ENCODE measurements around the gene PLEKHM3. TPM values are rescaled to one million over a fixed set of nuclear protein-coding genes. Genes with fewer than 3 reads are reported as not detected.

PLEKHM3 gene
- total and polyA plus RNA-seq, 2 of the 13 experiments (the other 11 are each of a cell fraction or from before 2014, with no cell fraction given), result 4.5 to 4.7 TPM

GRCh38 chr2:207848545-207848928 is 176.8 kb downstream of the PLEKHM3 start (continued):
- TF ChIP-seq SNAPC5 (CRISPR knock-in tag; IDR thresholded peaks at IDR 0.05; ENCODE audit: borderline replicate concordance), result no peak
- TF ChIP-seq SRSF9 (IDR thresholded peaks at IDR 0.05; ENCODE audit: borderline replicate concordance, insufficient read depth, low read depth, low read length, poor library complexity, severe bottlenecking), result no peak
- TF ChIP-seq TFDP1 (CRISPR knock-in tag; IDR thresholded peaks at IDR 0.05; ENCODE audit: borderline replicate concordance), result no peak
- TF ChIP-seq, protein P1, sequence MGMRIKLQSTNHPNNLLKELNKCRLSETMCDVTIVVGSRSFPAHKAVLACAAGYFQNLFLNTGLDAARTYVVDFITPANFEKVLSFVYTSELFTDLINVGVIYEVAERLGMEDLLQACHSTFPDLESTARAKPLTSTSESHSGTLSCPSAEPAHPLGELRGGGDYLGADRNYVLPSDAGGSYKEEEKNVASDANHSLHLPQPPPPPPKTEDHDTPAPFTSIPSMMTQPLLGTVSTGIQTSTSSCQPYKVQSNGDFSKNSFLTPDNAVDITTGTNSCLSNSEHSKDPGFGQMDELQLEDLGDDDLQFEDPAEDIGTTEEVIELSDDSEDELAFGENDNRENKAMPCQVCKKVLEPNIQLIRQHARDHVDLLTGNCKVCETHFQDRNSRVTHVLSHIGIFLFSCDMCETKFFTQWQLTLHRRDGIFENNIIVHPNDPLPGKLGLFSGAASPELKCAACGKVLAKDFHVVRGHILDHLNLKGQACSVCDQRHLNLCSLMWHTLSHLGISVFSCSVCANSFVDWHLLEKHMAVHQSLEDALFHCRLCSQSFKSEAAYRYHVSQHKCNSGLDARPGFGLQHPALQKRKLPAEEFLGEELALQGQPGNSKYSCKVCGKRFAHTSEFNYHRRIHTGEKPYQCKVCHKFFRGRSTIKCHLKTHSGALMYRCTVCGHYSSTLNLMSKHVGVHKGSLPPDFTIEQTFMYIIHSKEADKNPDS (CRISPR knock-in tag; IDR thresholded peaks at IDR 0.05), result no peak
- TF ChIP-seq, protein P2, sequence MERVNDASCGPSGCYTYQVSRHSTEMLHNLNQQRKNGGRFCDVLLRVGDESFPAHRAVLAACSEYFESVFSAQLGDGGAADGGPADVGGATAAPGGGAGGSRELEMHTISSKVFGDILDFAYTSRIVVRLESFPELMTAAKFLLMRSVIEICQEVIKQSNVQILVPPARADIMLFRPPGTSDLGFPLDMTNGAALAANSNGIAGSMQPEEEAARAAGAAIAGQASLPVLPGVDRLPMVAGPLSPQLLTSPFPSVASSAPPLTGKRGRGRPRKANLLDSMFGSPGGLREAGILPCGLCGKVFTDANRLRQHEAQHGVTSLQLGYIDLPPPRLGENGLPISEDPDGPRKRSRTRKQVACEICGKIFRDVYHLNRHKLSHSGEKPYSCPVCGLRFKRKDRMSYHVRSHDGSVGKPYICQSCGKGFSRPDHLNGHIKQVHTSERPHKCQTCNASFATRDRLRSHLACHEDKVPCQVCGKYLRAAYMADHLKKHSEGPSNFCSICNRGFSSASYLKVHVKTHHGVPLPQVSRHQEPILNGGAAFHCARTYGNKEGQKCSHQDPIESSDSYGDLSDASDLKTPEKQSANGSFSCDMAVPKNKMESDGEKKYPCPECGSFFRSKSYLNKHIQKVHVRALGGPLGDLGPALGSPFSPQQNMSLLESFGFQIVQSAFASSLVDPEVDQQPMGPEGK (CRISPR knock-in tag; IDR thresholded peaks at IDR 0.05), result peak; percentile 38; the same call in 1 of the 2 replicates
- no peak for TF ChIP-seq HDAC1 (CRISPR knock-in tag; IDR thresholded peaks at IDR 0.05)
- TF ChIP-seq KDM6A (CRISPR knock-in tag; IDR thresholded peaks at IDR 0.05; ENCODE audit: low read depth), result 0 out of 2 replicates have a peak, but pooled peaks have one; percentile 37
- TF ChIP-seq PCBP1 (IDR thresholded peaks at IDR 0.05; ENCODE audit: borderline replicate concordance, low read depth, low read length), result no peak
- no peak for TF ChIP-seq ZNF746 (CRISPR knock-in tag; IDR thresholded peaks at IDR 0.05)
- TF ChIP-seq ZNF724P (CRISPR knock-in tag; IDR thresholded peaks at IDR 0.05; ENCODE audit: borderline replicate concordance), result no peak
- no peak; the same call in 1 of the 2 replicates for TF ChIP-seq SAP130 (CRISPR knock-in tag; IDR thresholded peaks at IDR 0.05; ENCODE audit: low read depth)
- no peak for TF ChIP-seq ZNF878 (CRISPR knock-in tag; IDR thresholded peaks at IDR 0.05)
- no peak for TF ChIP-seq FOXC1 (CRISPR knock-in tag; IDR thresholded peaks at IDR 0.05; ENCODE audit: borderline replicate concordance)
- peak; percentile 79 for TF ChIP-seq FOXA3 (CRISPR knock-in tag; IDR thresholded peaks at IDR 0.05)
- TF ChIP-seq ZNF280B (CRISPR knock-in tag; IDR thresholded peaks at IDR 0.05; ENCODE audit: borderline replicate concordance), result no peak
- no peak for TF ChIP-seq ZSCAN30 (CRISPR knock-in tag; IDR thresholded peaks at IDR 0.05)
- 0 out of 2 replicates have a peak, but pooled peaks have one; percentile 19 for TF ChIP-seq KDM3A (CRISPR knock-in tag; IDR thresholded peaks at IDR 0.05; ENCODE audit: low read depth)
- TF ChIP-seq ARHGAP35 (CRISPR knock-in tag; IDR thresholded peaks at IDR 0.05; ENCODE audit: borderline replicate concordance), result no peak
- peak; percentile 26; the same call in 1 of the 2 replicates for TF ChIP-seq FOSL2 (CRISPR knock-in tag; IDR thresholded peaks at IDR 0.05)
- no peak for TF ChIP-seq SNAI1 (CRISPR knock-in tag; IDR thresholded peaks at IDR 0.05; ENCODE audit: borderline replicate concordance)
- peak; percentile 35 for TF ChIP-seq RARA (CRISPR knock-in tag; IDR thresholded peaks at IDR 0.05)
- TF ChIP-seq ZNF207 (IDR thresholded peaks at IDR 0.05; ENCODE audit: borderline replicate concordance), result no peak
- no peak for TF ChIP-seq ZNF577 (CRISPR knock-in tag; IDR thresholded peaks at IDR 0.05; ENCODE audit: borderline replicate concordance, low read depth)
- TF ChIP-seq ZNF124 (CRISPR knock-in tag; IDR thresholded peaks at IDR 0.05), result peak; percentile 55; the same call in 1 of the 2 replicates

Data from HepG2 (cell line).